Mononuclear cell (primary cell): ENCODE measurements around the gene USH2A. TPM values are rescaled to one million over a fixed set of nuclear protein-coding genes. Genes with fewer than 3 reads are reported as not detected.

Source experiments
- H3K27me3 ChIP-seq: 2 replicates; pipeline ENCODE4 v1.6.0; 2011; ENCODE audit warnings: low read length, control low read depth; ENCODE audit not compliant: insufficient read depth
- H3K4me1 ChIP-seq: 2 replicates; pipeline ENCODE4 v1.5.1; 2011; ENCODE audit warnings: mild to moderate bottlenecking, low read length, control low read depth; ENCODE audit not compliant: insufficient read depth
- H3K4me3 ChIP-seq: 2 replicates; pipeline ENCODE4 v1.5.1; 2011; ENCODE audit warnings: mild to moderate bottlenecking, low read length, moderate library complexity
- H3K9me3 ChIP-seq: 2 replicates; pipeline ENCODE4 v1.5.1; 2011; ENCODE audit warnings: low read depth, mild to moderate bottlenecking, control low read depth, low read length
- total RNA-seq: library from RNA; depleted of rRNA; stranded (reverse); fragments of >200 nt; gene quantifications from one replicate; pipeline ENCODE4 v1.2.3, GENCODE V29; 2012

The USH2A gene
- total RNA-seq, 1 donor = not detected

GRCh38 chr1:215833941-215834729 lies 589.1 kb downstream of the USH2A start:
- H3K9me3 ChIP-seq = no peaks in the 10 kb centered on the region
- no peak overlapping the region for H3K4me3 ChIP-seq
- no peaks in the 10 kb centered on the region for H3K27me3 ChIP-seq
- H3K4me1 ChIP-seq = no peaks in the 10 kb centered on the region

GRCh38 chr1:215830226-215830810 lies 592.9 kb downstream of the USH2A start:
- Histone ChIP-seq H3K4me3 (no peak overlapping the region), H3K9me3 (no peaks in the 10 kb centered on the region), H3K27me3 (no peaks in the 10 kb centered on the region), H3K4me1 (no peaks in the 10 kb centered on the region)

GRCh38 chr1:215825056-215825455 lies 598.2 kb downstream of the USH2A start:
- H3K4me1 ChIP-seq = no peaks in the 10 kb centered on the region
- H3K9me3 ChIP-seq = no peaks in the 10 kb centered on the region
- no peak overlapping the region for H3K4me3 ChIP-seq
- no peaks in the 10 kb centered on the region for H3K27me3 ChIP-seq

- Histone ChIP-seq H3K9me3 (no peaks in the 10 kb centered on the region), H3K27me3 (no peaks in the 10 kb centered on the region), H3K4me1 (no peaks in the 10 kb centered on the region), H3K4me3 (no peak overlapping the region)
Measured at GRCh38 chr1:215824245-215824644, 599.0 kb downstream of the USH2A start.

- Histone ChIP-seq H3K9me3 (no peaks in the 10 kb centered on the region), H3K4me1 (no peaks in the 10 kb centered on the region), H3K27me3 (no peaks in the 10 kb centered on the region), H3K4me3 (no peak overlapping the region)
Measured at GRCh38 chr1:215819114-215819513, 604.1 kb downstream of the USH2A start.

- H3K4me3 ChIP-seq = no peak overlapping the region
- peaks cover 6% of the 10 kb centered on the region for H3K9me3 ChIP-seq
- no peaks in the 10 kb centered on the region for H3K27me3 ChIP-seq
- H3K4me1 ChIP-seq = no peaks in the 10 kb centered on the region
Measured at GRCh38 chr1:215807911-215808436, 615.3 kb downstream of the USH2A start.

- Histone ChIP-seq H3K27me3 (no peaks in the 10 kb centered on the region), H3K4me3 (no peak overlapping the region), H3K4me1 (no peaks in the 10 kb centered on the region), H3K9me3 (peaks cover 6% of the 10 kb centered on the region)
Measured at GRCh38 chr1:215807218-215807617, 616.0 kb downstream of the USH2A start.

GRCh38 chr1:215797859-215798258 lies 625.4 kb downstream of the USH2A start:
- Histone ChIP-seq H3K4me1 (no peaks in the 10 kb centered on the region), H3K4me3 (no peak overlapping the region), H3K9me3 (peaks cover 7% of the 10 kb centered on the region), H3K27me3 (no peaks in the 10 kb centered on the region)

- Histone ChIP-seq H3K27me3 (no peaks in the 10 kb centered on the region), H3K9me3 (no peaks in the 10 kb centered on the region), H3K4me3 (no peak overlapping the region)
Measured at GRCh38 chr1:215794156-215794555, 629.1 kb downstream of the USH2A start.

GRCh38 chr1:215793180-215793579 lies 630.1 kb downstream of the USH2A start:
- no peaks in the 10 kb centered on the region for H3K4me1 ChIP-seq
- H3K9me3 ChIP-seq = no peaks in the 10 kb centered on the region
- H3K4me3 ChIP-seq = no peak overlapping the region
- H3K27me3 ChIP-seq = no peaks in the 10 kb centered on the region

More at GRCh38 chr1:215794156-215794555, 629.1 kb downstream of the USH2A start:
- H3K4me1 ChIP-seq = no peaks in the 10 kb centered on the region

GRCh38 chr1:215792446-215792845 lies 630.8 kb downstream of the USH2A start:
- Histone ChIP-seq H3K4me1 (no peaks in the 10 kb centered on the region), H3K9me3 (no peaks in the 10 kb centered on the region), H3K27me3 (no peaks in the 10 kb centered on the region), H3K4me3 (no peak overlapping the region)

GRCh38 chr1:215789981-215790380 lies 633.3 kb downstream of the USH2A start:
- no peaks in the 10 kb centered on the region for H3K9me3 ChIP-seq
- H3K4me1 ChIP-seq = no peaks in the 10 kb centered on the region
- no peak overlapping the region for H3K4me3 ChIP-seq
- H3K27me3 ChIP-seq = no peaks in the 10 kb centered on the region

- Histone ChIP-seq H3K4me3 (no peak overlapping the region), H3K9me3 (no peaks in the 10 kb centered on the region), H3K27me3 (no peaks in the 10 kb centered on the region), H3K4me1 (no peaks in the 10 kb centered on the region)
Measured at GRCh38 chr1:215786997-215787396, 636.3 kb downstream of the USH2A start.

GRCh38 chr1:215780641-215781040 lies 642.6 kb downstream of the USH2A start:
- Histone ChIP-seq H3K27me3 (no peaks in the 10 kb centered on the region), H3K4me3 (no peak overlapping the region), H3K9me3 (no peaks in the 10 kb centered on the region), H3K4me1 (no peaks in the 10 kb centered on the region)

GRCh38 chr1:215780139-215780538 lies 643.1 kb downstream of the USH2A start:
- H3K9me3 ChIP-seq = no peaks in the 10 kb centered on the region
- no peak overlapping the region for H3K4me3 ChIP-seq
- H3K4me1 ChIP-seq = no peaks in the 10 kb centered on the region
- no peaks in the 10 kb centered on the region for H3K27me3 ChIP-seq

GRCh38 chr1:215779729-215780128 lies 643.5 kb downstream of the USH2A start:
- H3K9me3 ChIP-seq = no peaks in the 10 kb centered on the region
- no peaks in the 10 kb centered on the region for H3K4me1 ChIP-seq

More at GRCh38 chr1:215779729-215780128, 643.5 kb downstream of the USH2A start:
- no peaks in the 10 kb centered on the region for H3K27me3 ChIP-seq
- H3K4me3 ChIP-seq = no peak overlapping the region
